ENCODE results near the gene STAB2. TPM values are rescaled to one million over a fixed set of nuclear protein-coding genes. Genes with fewer than 3 reads are reported as not detected.
"Not testable (repeated sequence)": the region's sequence is repeated elsewhere in the genome, so short reads cannot be mapped to it uniquely, and the experiment has no call there.

The STAB2 gene
- total and polyA plus RNA-seq, 2 donors (not counting 1 experiment from before 2014, with no cell fraction given) = not detected

DNA sequence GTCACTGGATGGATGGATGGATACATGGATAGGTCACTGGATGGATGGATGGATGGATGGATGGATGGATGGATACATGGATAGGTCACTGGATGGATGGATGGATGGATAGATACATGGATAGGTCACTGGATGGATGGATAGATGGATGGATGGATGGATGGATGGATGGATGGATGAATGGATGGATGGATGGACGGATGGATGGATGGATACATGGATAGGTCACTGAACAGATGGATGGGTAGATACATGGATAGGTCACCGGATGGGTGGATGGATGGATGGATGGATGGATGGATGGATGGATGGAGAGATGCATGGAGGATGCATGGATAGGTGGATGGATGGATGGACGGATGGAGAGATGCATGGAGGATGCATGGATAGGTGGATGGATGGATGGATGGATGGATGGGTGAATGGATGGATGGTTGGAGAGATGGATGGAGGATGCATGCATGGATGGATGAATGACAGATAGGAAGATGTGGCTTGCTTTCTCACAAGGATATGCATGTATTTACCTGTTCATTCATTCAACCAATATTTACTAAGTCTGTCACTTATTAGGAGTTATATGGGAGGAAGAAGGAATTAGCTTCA, 66.6 kb downstream of the STAB2 start:
- H3K4me1 Mint-ChIP-seq; H3K4me2 ChIP-seq (replicated peaks; ENCODE audit: low read depth, low read length, poor library complexity, severe bottlenecking); CTCF ChIA-PET; H3K79me2 ChIP-seq (ENCODE audit: control insufficient read depth, insufficient read depth, low read length); H3K9me3 ChIP-seq (ENCODE audit: control extremely low read depth in 1 of 3, control insufficient read depth in 2 of 3, insufficient read depth in 1 of 3, low read length in 2 of 3); H3K4me3 ChIP-seq (ENCODE audit: control extremely low read depth in 1 of 5, extremely low read depth in 1 of 5, insufficient read depth in 1 of 5, low read depth in 2 of 5, low read length in 4 of 5); H3K4me1 ChIP-seq (ENCODE audit: control insufficient read depth in 2 of 2, insufficient read depth in 2 of 2, low read length in 2 of 2); H3K27ac ChIP-seq (ENCODE audit: low read length in 2 of 2); H3K27ac Mint-ChIP-seq; intact Hi-C loops (cut with micrococcal nuclease); H3K36me3 ChIP-seq (replicated peaks in 1 of 2; ENCODE audit: control extremely low read depth in 1 of 2, control insufficient read depth in 1 of 2, extremely low read depth in 1 of 2, insufficient read depth in 2 of 2, low read length in 1 of 2); H4K20me1 ChIP-seq (ENCODE audit: control insufficient read depth, insufficient read depth, low read length, poor library complexity, severe bottlenecking); ATAC-seq (ENCODE audit: low read depth); H2AFZ ChIP-seq (ENCODE audit: insufficient read depth, low read depth, low read length, poor library complexity, severe bottlenecking); POLR2A ChIA-PET; H3K4me3 Mint-ChIP-seq; H3K27me3 ChIP-seq (replicated peaks in 1 of 4; ENCODE audit: control extremely low read depth in 1 of 4, control insufficient read depth in 3 of 4, insufficient read depth in 4 of 4, low read length in 3 of 4); DNase-seq; H3K9me3 Mint-ChIP-seq (ENCODE audit: insufficient read depth); H3K9ac ChIP-seq (ENCODE audit: low read length): not testable (repeated sequence)
- H3K27me3 Mint-ChIP-seq = peaks cover 19% of the 10 kb centered on the region
- whole genome bisulfite sequencing (ENCODE audit: insufficient coverage) = 82% methylated on average over 3 of the region's 3 CpGs

DNA sequence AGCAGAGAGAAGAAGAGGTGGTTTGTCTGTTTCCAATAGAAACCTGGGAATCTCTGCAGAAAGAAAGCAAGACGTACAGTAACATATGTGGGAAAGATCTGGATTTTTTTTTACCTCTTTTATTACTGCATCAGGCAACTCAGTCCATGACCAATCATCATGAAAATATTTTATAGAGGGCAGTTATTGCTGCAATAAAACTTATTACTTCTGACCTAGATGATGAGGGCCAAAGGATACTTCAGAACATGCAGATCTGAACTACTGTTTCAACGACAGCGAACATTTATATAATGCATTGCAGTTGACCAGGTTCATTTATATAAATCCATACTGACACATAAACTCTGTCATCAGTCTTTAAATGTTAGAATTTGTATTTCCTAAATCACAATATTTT, 67.7 kb downstream of the STAB2 start:
- Mint-ChIP-seq H3K4me1 (no peaks in the 10 kb centered on the region), H3K9me3 (ENCODE audit: insufficient read depth) (peaks cover 4% of the 10 kb centered on the region), H3K27ac (no peak overlapping the region), H3K27me3 (peaks cover 23% of the 10 kb centered on the region), H3K4me3 (no peak overlapping the region)
- ChIA-PET CTCF (no interaction called here), POLR2A (no interaction called here)
- Histone ChIP-seq H4K20me1 (ENCODE audit: control insufficient read depth, insufficient read depth, low read length, poor library complexity, severe bottlenecking) (no peaks in the 10 kb centered on the region), H3K4me3 (ENCODE audit: control extremely low read depth in 1 of 5, extremely low read depth in 1 of 5, insufficient read depth in 1 of 5, low read depth in 2 of 5, low read length in 4 of 5) (no peak overlapping the region), H3K27ac (ENCODE audit: low read length in 2 of 2) (no peak overlapping the region), H3K4me1 (ENCODE audit: control insufficient read depth in 2 of 2, insufficient read depth in 2 of 2, low read length in 2 of 2) (no peaks in the 10 kb centered on the region), H3K9ac (ENCODE audit: low read length) (no peak overlapping the region), H2AFZ (ENCODE audit: insufficient read depth, low read depth, low read length, poor library complexity, severe bottlenecking) (no peak overlapping the region), H3K36me3 (replicated peaks in 1 of 2; ENCODE audit: control extremely low read depth in 1 of 2, control insufficient read depth in 1 of 2, extremely low read depth in 1 of 2, insufficient read depth in 2 of 2, low read length in 1 of 2) (no peaks in the 10 kb centered on the region), H3K27me3 (replicated peaks in 1 of 4; ENCODE audit: control extremely low read depth in 1 of 4, control insufficient read depth in 3 of 4, insufficient read depth in 4 of 4, low read length in 3 of 4) (peaks cover 0 to 6% (median 3%) of the 10 kb centered on the region in 4 experiments), H3K79me2 (ENCODE audit: control insufficient read depth, insufficient read depth, low read length) (no peaks in the 10 kb centered on the region), H3K4me2 (replicated peaks; ENCODE audit: low read depth, low read length, poor library complexity, severe bottlenecking) (no peak overlapping the region), H3K9me3 (ENCODE audit: control extremely low read depth in 1 of 3, control insufficient read depth in 2 of 3, insufficient read depth in 1 of 3, low read length in 2 of 3) (no peaks in the 10 kb centered on the region)
- no peak for ATAC-seq (ENCODE audit: low read depth)
- no peak for DNase-seq
- intact Hi-C loops (cut with micrococcal nuclease) = no loop called here
- TF ChIP-seq, protein P1, sequence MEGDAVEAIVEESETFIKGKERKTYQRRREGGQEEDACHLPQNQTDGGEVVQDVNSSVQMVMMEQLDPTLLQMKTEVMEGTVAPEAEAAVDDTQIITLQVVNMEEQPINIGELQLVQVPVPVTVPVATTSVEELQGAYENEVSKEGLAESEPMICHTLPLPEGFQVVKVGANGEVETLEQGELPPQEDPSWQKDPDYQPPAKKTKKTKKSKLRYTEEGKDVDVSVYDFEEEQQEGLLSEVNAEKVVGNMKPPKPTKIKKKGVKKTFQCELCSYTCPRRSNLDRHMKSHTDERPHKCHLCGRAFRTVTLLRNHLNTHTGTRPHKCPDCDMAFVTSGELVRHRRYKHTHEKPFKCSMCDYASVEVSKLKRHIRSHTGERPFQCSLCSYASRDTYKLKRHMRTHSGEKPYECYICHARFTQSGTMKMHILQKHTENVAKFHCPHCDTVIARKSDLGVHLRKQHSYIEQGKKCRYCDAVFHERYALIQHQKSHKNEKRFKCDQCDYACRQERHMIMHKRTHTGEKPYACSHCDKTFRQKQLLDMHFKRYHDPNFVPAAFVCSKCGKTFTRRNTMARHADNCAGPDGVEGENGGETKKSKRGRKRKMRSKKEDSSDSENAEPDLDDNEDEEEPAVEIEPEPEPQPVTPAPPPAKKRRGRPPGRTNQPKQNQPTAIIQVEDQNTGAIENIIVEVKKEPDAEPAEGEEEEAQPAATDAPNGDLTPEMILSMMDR (IDR thresholded peaks at IDR 0.05) = no peak
- TF ChIP-seq EZH2 (IDR thresholded peaks at IDR 0.05; ENCODE audit: borderline replicate concordance, insufficient read depth, low read depth, low read length, poor library complexity, severe bottlenecking) = no peak
- WGBS (ENCODE audit: insufficient coverage) = no CpG with 5 or more reads among the region's 3 CpGs
